Tibial nerve (tissue), 3 donors: ENCODE measurements around the gene MIS12.

Source experiments
- CTCF ChIP-seq, 5 experiments: fragments of 200-600 bp in 3 of 5; fragments of 450-650 bp in 2 of 5; sonication (generic) in 3 of 5; IDR thresholded peaks; one replicate each; pipeline ENCODE4 v1.5.1; 2016 to 2019; ENCODE audit warnings: antibody characterized with exemption in 5 of 5, mild to moderate bottlenecking in 3 of 5, moderate library complexity in 2 of 5
- POLR2A ChIP-seq, 2 donors: fragments of 450-650 bp; IDR thresholded peaks; one replicate each; pipeline ENCODE4 v1.6.1; 2017; ENCODE audit warnings: antibody characterized with exemption in 2 of 2, mild to moderate bottlenecking in 2 of 2, moderate library complexity in 2 of 2

GRCh38 chr17:5536866-5537650, 50.7 kb downstream of the MIS12 start:
- TF ChIP-seq CTCF (IDR thresholded peaks at IDR 0.05) (no peak), POLR2A (IDR thresholded peaks at IDR 0.05) (no peak)
